ENCODE results near the gene PRSS8. TPM values are rescaled to one million over a fixed set of nuclear protein-coding genes. Genes with fewer than 3 reads are reported as not detected.

Gene PRSS8
- total and polyA plus RNA-seq, 2 donors (not counting 1 experiment from before 2014, with no cell fraction given), result not detected

DNA sequence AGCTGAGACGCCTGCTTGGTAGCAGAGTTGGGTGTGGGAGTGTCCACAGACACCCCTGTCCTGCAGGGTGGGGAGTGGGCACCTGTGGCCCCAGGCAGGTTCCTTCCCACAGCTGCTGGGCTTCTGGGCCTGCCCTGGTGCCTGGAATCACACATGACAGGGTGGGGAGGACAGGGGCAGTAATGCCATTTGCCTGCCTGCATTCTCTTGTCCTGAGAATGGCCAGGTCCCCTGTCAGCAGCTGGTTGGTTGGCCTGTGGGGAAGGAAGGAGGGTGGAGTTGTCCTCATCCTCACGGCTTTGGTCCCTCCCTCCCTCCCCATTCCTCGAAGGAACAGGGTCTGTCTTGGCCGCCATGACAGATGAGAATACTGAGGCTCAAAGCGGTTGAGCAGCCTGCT, 52.0 kb downstream of the PRSS8 start:
- Histone ChIP-seq H3K9me3 (ENCODE audit: control insufficient read depth, insufficient read depth, low read depth, low read length) (no peaks in the 10 kb centered on the region), H3K27ac (ENCODE audit: insufficient read depth, low read length) (no peak overlapping the region), H2AFZ (ENCODE audit: low read length) (no peak overlapping the region), H3K9ac (ENCODE audit: insufficient read depth, low read length) (no peak overlapping the region), H3K4me2 (ENCODE audit: extremely low read depth, insufficient read depth, low read length) (no peak overlapping the region), H3K36me3 (ENCODE audit: control insufficient read depth, insufficient read depth, low read length) (peaks cover 30% of the 10 kb centered on the region), H3K79me2 (ENCODE audit: control insufficient read depth, insufficient read depth, low read length) (peaks cover 5% of the 10 kb centered on the region), H3K4me1 (ENCODE audit: control insufficient read depth, extremely low read depth, insufficient read depth, low read length) (no peaks in the 10 kb centered on the region), H4K20me1 (ENCODE audit: control insufficient read depth, extremely low read depth, insufficient read depth, low read length) (no peaks in the 10 kb centered on the region), H3K4me3 (replicated peaks in 1 of 4; ENCODE audit: control extremely low read depth in 1 of 4, insufficient read depth in 1 of 4, low read depth in 3 of 4, low read length in 4 of 4) (no peak overlapping the region), H3K27me3 (ENCODE audit: control insufficient read depth, insufficient read depth, low read length) (no peaks in the 10 kb centered on the region)
- TF ChIP-seq, protein P1, sequence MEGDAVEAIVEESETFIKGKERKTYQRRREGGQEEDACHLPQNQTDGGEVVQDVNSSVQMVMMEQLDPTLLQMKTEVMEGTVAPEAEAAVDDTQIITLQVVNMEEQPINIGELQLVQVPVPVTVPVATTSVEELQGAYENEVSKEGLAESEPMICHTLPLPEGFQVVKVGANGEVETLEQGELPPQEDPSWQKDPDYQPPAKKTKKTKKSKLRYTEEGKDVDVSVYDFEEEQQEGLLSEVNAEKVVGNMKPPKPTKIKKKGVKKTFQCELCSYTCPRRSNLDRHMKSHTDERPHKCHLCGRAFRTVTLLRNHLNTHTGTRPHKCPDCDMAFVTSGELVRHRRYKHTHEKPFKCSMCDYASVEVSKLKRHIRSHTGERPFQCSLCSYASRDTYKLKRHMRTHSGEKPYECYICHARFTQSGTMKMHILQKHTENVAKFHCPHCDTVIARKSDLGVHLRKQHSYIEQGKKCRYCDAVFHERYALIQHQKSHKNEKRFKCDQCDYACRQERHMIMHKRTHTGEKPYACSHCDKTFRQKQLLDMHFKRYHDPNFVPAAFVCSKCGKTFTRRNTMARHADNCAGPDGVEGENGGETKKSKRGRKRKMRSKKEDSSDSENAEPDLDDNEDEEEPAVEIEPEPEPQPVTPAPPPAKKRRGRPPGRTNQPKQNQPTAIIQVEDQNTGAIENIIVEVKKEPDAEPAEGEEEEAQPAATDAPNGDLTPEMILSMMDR (conservative IDR thresholded peaks at IDR 0.05 in 1 of 2, IDR thresholded peaks at IDR 0.05 in 1 of 2; ENCODE audit: low read depth in 1 of 2, low read length in 2 of 2), result no peak
- no peak for TF ChIP-seq EZH2 (IDR thresholded peaks at IDR 0.05; ENCODE audit: low read length, missing control alignments)
- DNase-seq (ENCODE audit: low read depth in 2 of 2), result no peak

DNA sequence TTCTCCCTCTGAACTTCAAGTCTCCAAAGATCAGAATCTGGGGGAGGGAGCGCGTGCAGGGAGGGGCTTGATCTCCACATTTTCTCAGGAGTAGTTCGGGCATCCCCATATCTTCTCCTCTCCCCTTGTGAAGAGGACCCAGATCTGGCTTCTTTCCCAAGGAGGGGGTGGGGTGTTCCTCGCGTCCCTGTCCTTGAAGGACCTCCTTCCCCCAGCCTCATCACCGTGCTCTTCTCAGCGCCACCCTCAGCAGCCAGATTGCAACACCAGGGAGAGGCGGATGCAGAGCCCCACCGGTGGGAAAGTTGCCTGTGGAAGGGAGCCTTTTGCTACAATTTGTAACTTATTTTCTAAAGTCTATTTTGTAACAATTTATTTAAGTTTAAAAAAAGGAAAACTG, 52.4 kb downstream of the PRSS8 start:
- peaks cover 9% of the 10 kb centered on the region for H3K79me2 ChIP-seq (ENCODE audit: control insufficient read depth, insufficient read depth, low read length)
- H3K4me1 ChIP-seq (ENCODE audit: control insufficient read depth, extremely low read depth, insufficient read depth, low read length), result no peaks in the 10 kb centered on the region
- no peak overlapping the region for H3K9ac ChIP-seq (ENCODE audit: insufficient read depth, low read length)
- no peak overlapping the region for H3K4me2 ChIP-seq (ENCODE audit: extremely low read depth, insufficient read depth, low read length)
- no peaks in the 10 kb centered on the region for H4K20me1 ChIP-seq (ENCODE audit: control insufficient read depth, extremely low read depth, insufficient read depth, low read length)
- H3K4me3 ChIP-seq (replicated peaks in 1 of 4; ENCODE audit: control extremely low read depth in 1 of 4, insufficient read depth in 1 of 4, low read depth in 3 of 4, low read length in 4 of 4), result no peak overlapping the region
- no peak overlapping the region for H3K27ac ChIP-seq (ENCODE audit: insufficient read depth, low read length)
- H3K9me3 ChIP-seq (ENCODE audit: control insufficient read depth, insufficient read depth, low read depth, low read length), result no peaks in the 10 kb centered on the region
- DNase-seq (ENCODE audit: low read depth in 2 of 2), result no peak
- no peak for TF ChIP-seq EZH2 (IDR thresholded peaks at IDR 0.05; ENCODE audit: low read length, missing control alignments)
- TF ChIP-seq, protein P1 (conservative IDR thresholded peaks at IDR 0.05 in 1 of 2, IDR thresholded peaks at IDR 0.05 in 1 of 2; ENCODE audit: low read depth in 1 of 2, low read length in 2 of 2), result no peak
- no peaks in the 10 kb centered on the region for H3K27me3 ChIP-seq (ENCODE audit: control insufficient read depth, insufficient read depth, low read length)
- H3K36me3 ChIP-seq (ENCODE audit: control insufficient read depth, insufficient read depth, low read length), result peaks cover 35% of the 10 kb centered on the region
- H2AFZ ChIP-seq (ENCODE audit: low read length), result no peak overlapping the region

DNA sequence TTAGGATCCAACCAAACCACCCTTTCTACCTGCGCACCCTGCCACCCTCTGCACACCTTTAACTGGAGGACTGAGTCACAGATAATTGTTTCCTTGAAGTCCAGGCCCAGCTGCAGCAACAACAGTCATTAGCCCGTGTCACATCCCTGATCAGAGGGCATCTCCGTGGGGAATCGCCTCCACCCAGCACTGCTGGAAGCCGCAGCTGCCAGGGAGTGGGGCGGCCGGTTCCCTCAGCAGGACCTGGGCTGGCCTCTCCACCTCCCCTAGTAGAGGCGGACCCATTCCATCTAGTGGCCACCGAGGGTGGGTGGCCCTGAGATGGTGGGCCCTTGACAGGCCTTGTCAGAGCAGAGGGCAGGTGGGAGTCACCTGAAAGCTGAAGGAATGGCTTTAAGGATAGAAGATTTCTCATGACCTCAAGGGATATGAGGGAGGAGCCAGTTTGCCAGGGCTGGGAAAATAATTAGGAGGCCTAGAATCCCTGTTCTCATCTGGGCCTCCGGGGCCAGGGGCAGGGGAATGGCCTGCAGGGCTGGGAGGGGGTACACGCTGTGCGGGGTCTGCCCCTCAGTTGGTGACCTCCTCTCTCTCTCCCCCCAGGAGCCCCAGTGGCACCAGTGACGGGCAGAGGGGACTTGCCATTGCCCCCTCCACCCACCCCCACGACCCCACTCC, 53.0 kb downstream of the PRSS8 start:
- no peak overlapping the region for H3K9ac ChIP-seq (ENCODE audit: insufficient read depth, low read length)
- H3K9me3 ChIP-seq (ENCODE audit: control insufficient read depth, insufficient read depth, low read depth, low read length), result no peaks in the 10 kb centered on the region
- no peaks in the 10 kb centered on the region for H4K20me1 ChIP-seq (ENCODE audit: control insufficient read depth, extremely low read depth, insufficient read depth, low read length)
- peaks cover 15% of the 10 kb centered on the region for H3K79me2 ChIP-seq (ENCODE audit: control insufficient read depth, insufficient read depth, low read length)
- H2AFZ ChIP-seq (ENCODE audit: low read length), result no peak overlapping the region
- H3K36me3 ChIP-seq (ENCODE audit: control insufficient read depth, insufficient read depth, low read length), result peaks cover 40% of the 10 kb centered on the region
- DNase-seq (ENCODE audit: low read depth in 2 of 2), result no peak
- no peaks in the 10 kb centered on the region for H3K27me3 ChIP-seq (ENCODE audit: control insufficient read depth, insufficient read depth, low read length)
- H3K4me3 ChIP-seq (replicated peaks in 1 of 4; ENCODE audit: control extremely low read depth in 1 of 4, insufficient read depth in 1 of 4, low read depth in 3 of 4, low read length in 4 of 4), result no peak overlapping the region
- TF ChIP-seq, protein P1 (conservative IDR thresholded peaks at IDR 0.05 in 1 of 2, IDR thresholded peaks at IDR 0.05 in 1 of 2; ENCODE audit: low read depth in 1 of 2, low read length in 2 of 2), result no peak
- TF ChIP-seq EZH2 (IDR thresholded peaks at IDR 0.05; ENCODE audit: low read length, missing control alignments), result no peak
- H3K4me1 ChIP-seq (ENCODE audit: control insufficient read depth, extremely low read depth, insufficient read depth, low read length), result no peaks in the 10 kb centered on the region
- H3K4me2 ChIP-seq (ENCODE audit: extremely low read depth, insufficient read depth, low read length), result no peak overlapping the region
- no peak overlapping the region for H3K27ac ChIP-seq (ENCODE audit: insufficient read depth, low read length)

Other genes starting within 250 kb of the PRSS8 start
- 28.2 and 31.3 TPM in 2 replicates for gene BCL7C, start 241.7 kb downstream of the PRSS8 start, total RNA-seq
- 24.8 and 25.6 TPM in 2 replicates for gene BCL7C, start 241.7 kb downstream of the PRSS8 start, polyA plus RNA-seq
- 1.8 and 5.3 TPM in 2 replicates for gene CTF1, start 239.1 kb downstream of the PRSS8 start, total RNA-seq
- gene CTF1, start 239.1 kb downstream of the PRSS8 start, polyA plus RNA-seq, result 8.8 and 9.8 TPM in 2 replicates
- 13.1 and 14.5 TPM in 2 replicates for gene FBXL19, start 212.2 kb downstream of the PRSS8 start, total RNA-seq
- gene FBXL19, start 212.2 kb downstream of the PRSS8 start, polyA plus RNA-seq, result 3.1 and 3.9 TPM in 2 replicates
- 44.2 and 74.1 TPM in 2 replicates for gene ORAI3, start 186.7 kb downstream of the PRSS8 start, total RNA-seq
- gene ORAI3, start 186.7 kb downstream of the PRSS8 start, polyA plus RNA-seq, result 24.6 and 41.1 TPM in 2 replicates
- 1.5 and 3.5 TPM in 2 replicates for gene SETD1A, start 178.0 kb downstream of the PRSS8 start, total RNA-seq
- 1.4 and 2.3 TPM in 2 replicates for gene SETD1A, start 178.0 kb downstream of the PRSS8 start, polyA plus RNA-seq
- gene HSD3B7, start 150.5 kb downstream of the PRSS8 start, total RNA-seq, result 32.9 and 47.9 TPM in 2 replicates
- 13.2 and 15.9 TPM in 2 replicates for gene HSD3B7, start 150.5 kb downstream of the PRSS8 start, polyA plus RNA-seq
- 1.3 and 2.1 TPM in 2 replicates for gene STX1B, start 125.1 kb downstream of the PRSS8 start, total RNA-seq
- 1.3 and 4.2 TPM in 2 replicates for gene STX1B, start 125.1 kb downstream of the PRSS8 start, polyA plus RNA-seq
- 28.0 and 37.5 TPM in 2 replicates for gene STX4, start 102.2 kb downstream of the PRSS8 start, total RNA-seq
- gene STX4, start 102.2 kb downstream of the PRSS8 start, polyA plus RNA-seq, result 42.8 and 53.9 TPM in 2 replicates
- gene ZNF668, start 61.5 kb downstream of the PRSS8 start, total RNA-seq, result 9.0 and 12.1 TPM in 2 replicates
- 8.1 and 13.8 TPM in 2 replicates for gene ZNF668, start 61.5 kb downstream of the PRSS8 start, polyA plus RNA-seq
- gene ZNF646, start 61.3 kb downstream of the PRSS8 start, total RNA-seq, result 12.3 and 13.2 TPM in 2 replicates
- gene ZNF646, start 61.3 kb downstream of the PRSS8 start, polyA plus RNA-seq, result 2.6 and 2.7 TPM in 2 replicates
- gene PRSS53, start 46.8 kb downstream of the PRSS8 start, total RNA-seq, result 1.0 and 1.7 TPM in 2 replicates
- gene PRSS53, start 46.8 kb downstream of the PRSS8 start, polyA plus RNA-seq, result 0.61 and 0.78 TPM in 2 replicates
- gene VKORC1, start 40.9 kb downstream of the PRSS8 start, total RNA-seq, result 94.0 and 118 TPM in 2 replicates
- 264 and 301 TPM in 2 replicates for gene VKORC1, start 40.9 kb downstream of the PRSS8 start, polyA plus RNA-seq
- gene BCKDK, start 27.3 kb downstream of the PRSS8 start, total RNA-seq, result 12.6 and 18.5 TPM in 2 replicates
- 34.8 and 42.2 TPM in 2 replicates for gene BCKDK, start 27.3 kb downstream of the PRSS8 start, polyA plus RNA-seq
- 30.4 and 39.3 TPM in 2 replicates for gene KAT8, start 18.1 kb downstream of the PRSS8 start, total RNA-seq
- 19.7 and 23.9 TPM in 2 replicates for gene KAT8, start 18.1 kb downstream of the PRSS8 start, polyA plus RNA-seq
- 0.17 TPM in 1 of 2 replicates, not detected in the other for gene PRSS36, start 14.3 kb upstream of the PRSS8 start, total RNA-seq
- gene PRSS36, start 14.3 kb upstream of the PRSS8 start, polyA plus RNA-seq, result 0.10 and 0.20 TPM in 2 replicates
- 34.4 and 44.3 TPM in 2 replicates for gene FUS, start 44.4 kb upstream of the PRSS8 start, total RNA-seq
- gene FUS, start 44.4 kb upstream of the PRSS8 start, polyA plus RNA-seq, result 199 and 263 TPM in 2 replicates
- 103 and 109 TPM in 2 replicates for gene PYCARD, start 67.0 kb upstream of the PRSS8 start, total RNA-seq
- gene PYCARD, start 67.0 kb upstream of the PRSS8 start, polyA plus RNA-seq, result 15.4 and 18.4 TPM in 2 replicates
- under 0.01 TPM in 1 of 2 replicates, not detected in the other for gene TRIM72, start 78.4 kb upstream of the PRSS8 start, total RNA-seq
- gene TRIM72, start 78.4 kb upstream of the PRSS8 start, polyA plus RNA-seq, result not detected in 2 replicates
- not detected in 2 replicates for gene PYDC1, start 81.4 kb upstream of the PRSS8 start, total RNA-seq
- gene PYDC1, start 81.4 kb upstream of the PRSS8 start, polyA plus RNA-seq, result not detected in 2 replicates
- under 0.01 TPM in 1 of 2 replicates, not detected in the other for gene ITGAM, start 124.2 kb upstream of the PRSS8 start, total RNA-seq
- 0.02 TPM in 1 of 2 replicates, not detected in the other for gene ITGAM, start 124.2 kb upstream of the PRSS8 start, polyA plus RNA-seq
- under 0.01 TPM in 2 replicates for gene ITGAX, start 219.4 kb upstream of the PRSS8 start, total RNA-seq
- gene ITGAX, start 219.4 kb upstream of the PRSS8 start, polyA plus RNA-seq, result not detected in 2 replicates

All from fibroblast of lung (primary cell).